Measurements from ENCODE around the gene TNPO3. TPM values are rescaled to one million over a fixed set of nuclear protein-coding genes. Genes with fewer than 3 reads are reported as not detected.

The TNPO3 gene
- total RNA-seq, 4 donors from 2014 or later, result 34.2 to 38.6 (median 38.5) TPM

DNA sequence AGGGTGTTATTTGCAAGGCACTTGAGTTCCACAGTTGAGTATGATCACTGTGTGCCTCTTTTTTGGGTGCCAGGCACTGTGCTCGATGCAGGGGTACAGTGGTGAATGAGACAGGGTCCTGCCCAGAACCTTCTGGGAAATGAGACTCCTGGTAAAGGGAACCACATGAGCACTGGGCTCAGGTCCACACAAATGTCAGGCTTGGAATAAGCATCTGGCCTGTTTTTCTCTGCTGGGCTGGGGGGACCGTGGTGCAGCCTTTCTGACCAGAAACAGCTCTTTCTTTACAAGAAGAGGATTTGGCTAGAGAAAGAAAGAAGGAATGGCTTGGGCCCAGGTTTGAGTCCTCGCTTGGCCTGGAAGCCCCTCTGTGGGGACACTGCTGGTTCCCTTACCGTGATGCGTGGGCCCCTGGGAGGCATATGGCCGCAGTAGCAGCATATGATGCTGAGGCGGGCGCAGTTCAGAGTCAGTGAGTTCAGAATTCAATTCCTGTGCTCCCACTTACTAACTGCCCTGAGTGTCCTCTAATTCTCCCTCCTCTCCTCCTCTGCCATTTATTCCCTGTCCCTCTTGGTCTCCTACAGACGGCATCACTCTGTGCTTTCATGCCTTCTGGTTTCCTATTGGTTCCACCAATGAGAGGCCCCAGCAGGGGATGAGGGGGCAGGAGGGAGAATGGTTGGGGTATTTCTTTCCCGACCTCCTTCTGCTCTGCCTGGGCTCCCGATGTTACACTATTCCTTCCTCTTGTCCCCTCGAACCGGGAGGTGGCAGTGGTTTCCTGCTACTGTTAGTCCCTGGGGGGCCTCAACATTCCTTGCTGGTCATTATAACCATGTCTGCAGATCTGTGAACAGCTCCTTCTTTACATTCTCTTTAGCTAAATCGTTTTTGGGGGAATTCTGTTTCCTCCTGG lies 134.8 kb downstream of the TNPO3 start:
- TF ChIP-seq, protein P1, sequence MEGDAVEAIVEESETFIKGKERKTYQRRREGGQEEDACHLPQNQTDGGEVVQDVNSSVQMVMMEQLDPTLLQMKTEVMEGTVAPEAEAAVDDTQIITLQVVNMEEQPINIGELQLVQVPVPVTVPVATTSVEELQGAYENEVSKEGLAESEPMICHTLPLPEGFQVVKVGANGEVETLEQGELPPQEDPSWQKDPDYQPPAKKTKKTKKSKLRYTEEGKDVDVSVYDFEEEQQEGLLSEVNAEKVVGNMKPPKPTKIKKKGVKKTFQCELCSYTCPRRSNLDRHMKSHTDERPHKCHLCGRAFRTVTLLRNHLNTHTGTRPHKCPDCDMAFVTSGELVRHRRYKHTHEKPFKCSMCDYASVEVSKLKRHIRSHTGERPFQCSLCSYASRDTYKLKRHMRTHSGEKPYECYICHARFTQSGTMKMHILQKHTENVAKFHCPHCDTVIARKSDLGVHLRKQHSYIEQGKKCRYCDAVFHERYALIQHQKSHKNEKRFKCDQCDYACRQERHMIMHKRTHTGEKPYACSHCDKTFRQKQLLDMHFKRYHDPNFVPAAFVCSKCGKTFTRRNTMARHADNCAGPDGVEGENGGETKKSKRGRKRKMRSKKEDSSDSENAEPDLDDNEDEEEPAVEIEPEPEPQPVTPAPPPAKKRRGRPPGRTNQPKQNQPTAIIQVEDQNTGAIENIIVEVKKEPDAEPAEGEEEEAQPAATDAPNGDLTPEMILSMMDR (IDR thresholded peaks at IDR 0.05; ENCODE audit: low read depth), result no peak

DNA sequence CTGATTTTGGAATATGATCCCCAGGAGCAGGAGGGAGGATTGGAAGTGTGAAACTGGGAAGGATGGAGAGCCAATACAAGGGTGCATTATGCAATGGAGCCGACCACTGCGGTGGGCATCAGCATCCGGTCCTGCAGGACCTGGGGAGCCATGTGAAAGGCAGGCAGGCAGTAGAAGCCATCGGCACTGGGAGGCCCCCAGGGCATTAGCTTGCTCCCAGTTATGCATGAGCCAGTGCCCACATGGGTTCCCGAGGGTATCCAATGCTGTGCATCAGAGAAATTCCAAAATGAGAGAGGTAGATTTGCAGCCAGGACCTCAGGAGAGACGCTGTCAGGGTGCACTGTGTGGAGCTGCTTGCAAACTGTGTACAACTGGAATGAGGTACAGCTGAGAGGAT lies 135.7 kb downstream of the TNPO3 start:
- TF ChIP-seq, protein P1 (IDR thresholded peaks at IDR 0.05; ENCODE audit: low read depth), result no peak

DNA sequence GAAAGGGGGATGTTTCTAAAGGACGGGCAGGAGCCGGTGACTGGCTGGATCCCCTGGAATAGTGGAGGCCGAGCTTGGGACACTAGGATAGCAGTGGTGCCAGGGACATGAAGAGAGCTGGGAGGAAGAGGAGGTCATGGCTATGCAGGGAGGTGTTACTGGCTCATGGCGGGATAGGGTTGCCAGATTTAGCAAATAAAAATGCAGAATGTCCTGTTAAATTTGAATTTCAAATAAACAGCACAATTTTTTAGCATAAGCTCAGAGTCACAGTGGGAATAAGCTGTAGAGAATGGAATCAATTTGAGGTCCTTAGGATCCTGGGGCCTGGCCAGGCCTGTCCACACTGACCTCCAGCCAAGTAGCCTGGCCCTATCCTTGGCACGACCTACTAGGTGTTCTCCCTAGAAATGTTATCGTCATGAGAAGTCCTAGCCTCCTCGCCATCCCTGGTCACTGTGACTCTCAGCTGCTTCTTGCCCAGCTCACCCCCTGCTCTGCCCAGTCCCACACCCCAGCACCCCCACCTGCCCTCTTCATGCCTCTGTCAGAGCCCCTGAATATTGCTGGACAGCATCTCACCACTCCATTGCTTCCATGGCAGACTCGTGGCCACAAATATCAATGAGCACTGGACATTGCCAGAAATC lies 136.8 kb downstream of the TNPO3 start:
- TF ChIP-seq, protein P1 (IDR thresholded peaks at IDR 0.05; ENCODE audit: low read depth), result no peak

DNA sequence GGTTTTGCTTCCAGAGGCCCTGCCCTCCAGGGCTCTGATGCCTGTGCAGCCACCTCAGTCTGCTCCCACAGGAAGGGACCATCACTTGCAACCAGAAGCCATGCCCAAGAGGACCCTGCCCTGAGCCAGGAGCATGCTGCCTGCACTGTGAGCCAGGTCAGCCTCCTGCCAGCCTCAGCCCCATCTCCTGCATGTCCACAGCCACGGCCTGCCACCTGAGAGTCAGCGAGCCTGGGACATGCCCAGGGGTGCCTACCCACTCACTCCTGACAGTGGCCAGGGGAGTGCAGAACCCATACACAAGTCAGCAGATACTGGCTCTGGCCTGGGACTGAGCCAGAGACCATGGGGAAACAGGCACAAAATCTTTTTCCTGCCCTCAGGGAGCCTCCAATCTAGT lies 137.8 kb downstream of the TNPO3 start:
- TF ChIP-seq, protein P1 (IDR thresholded peaks at IDR 0.05; ENCODE audit: low read depth), result no peak

DNA sequence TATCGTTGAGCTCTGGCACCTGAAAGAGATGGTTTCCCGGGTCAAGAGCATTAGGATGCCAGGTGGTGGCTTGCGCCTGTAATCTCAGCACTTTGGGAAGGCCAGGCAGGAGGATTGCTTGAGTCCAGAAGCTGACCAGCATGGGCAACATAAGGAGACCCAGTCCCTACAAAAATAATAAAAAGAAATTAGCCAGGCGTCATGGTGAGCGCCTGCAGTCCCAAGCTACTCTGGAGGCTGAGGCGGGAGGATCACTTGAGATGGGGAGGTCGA lies 138.3 kb downstream of the TNPO3 start:
- TF ChIP-seq, protein P1 (IDR thresholded peaks at IDR 0.05; ENCODE audit: low read depth), result no peak

DNA sequence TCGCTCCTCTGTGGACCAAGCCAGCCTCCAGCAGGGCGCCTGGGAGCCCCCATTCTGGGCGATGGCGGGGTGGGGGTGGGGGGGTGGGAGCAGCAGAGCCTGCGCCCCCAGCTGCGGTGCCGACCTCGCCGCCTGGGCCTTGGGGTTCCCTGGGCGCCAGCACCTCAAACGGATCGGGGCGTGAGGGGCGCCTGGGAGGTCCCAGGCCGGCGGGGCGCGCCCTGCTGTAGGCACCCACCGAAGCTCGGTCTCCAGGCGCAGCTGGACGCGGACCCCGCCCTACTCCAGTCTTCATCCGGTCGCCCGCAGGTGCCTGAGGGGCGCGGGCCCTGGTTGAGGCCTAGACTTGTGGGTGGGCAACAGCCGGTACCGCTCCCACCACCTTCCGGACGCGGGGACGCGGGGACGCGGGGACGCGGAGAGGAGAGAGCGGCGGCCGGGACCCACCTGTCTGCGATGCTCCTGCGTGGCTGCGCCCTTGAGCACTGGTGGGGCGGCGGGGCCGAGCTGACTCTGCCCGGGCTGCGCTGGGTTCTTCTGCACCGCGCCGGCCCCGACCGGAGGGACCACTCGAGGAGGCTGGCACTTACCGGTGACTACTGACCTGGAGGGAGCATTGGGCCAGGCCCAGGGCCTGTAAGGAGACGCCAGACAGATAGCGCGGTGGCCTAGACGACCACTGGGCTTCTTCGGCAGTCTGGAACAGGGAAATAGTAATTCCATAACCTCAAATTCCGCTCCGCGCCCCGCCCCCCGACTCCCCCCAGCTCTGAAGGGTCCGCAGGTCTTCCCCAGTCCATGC lies 138.9 kb downstream of the TNPO3 start:
- TF ChIP-seq, protein P1 (IDR thresholded peaks at IDR 0.05; ENCODE audit: low read depth), result no peak

Data from subcutaneous adipose tissue (tissue), 4 donors.